Heart left ventricle (tissue), 13 donors: ENCODE measurements around the gene HSD3B2.

Source experiments
- CTCF ChIP-seq, 12 donors: fragments of 200-600 bp; sonication (generic) in 4 of 12; IDR thresholded peaks; one replicate each; pipeline versions ENCODE4 v1.5.0 to v1.8.0; 2018 to 2022; ENCODE audit warnings: antibody characterized with exemption in 12 of 12, mild to moderate bottlenecking in 5 of 12
- POLR2A ChIP-seq, 2 donors: fragments of 450-650 bp; IDR thresholded peaks; one replicate each; pipeline ENCODE4 v1.6.1; 2017; ENCODE audit warnings: antibody characterized with exemption in 2 of 2, mild to moderate bottlenecking in 2 of 2, moderate library complexity in 2 of 2
- donor health status: ischemic (EF 13 %, LVEDD 7.1; RV severe dilation, severe dysfunction).
- donor health status: DM: no; HTN: yes; CAD: no.
- donor health status: DM: no; HTN: no; CAD: no.
- donor health status: ischemic (EF 25% LVEDD 6.9; RV normal size, moderate dysfunction).
- donor health status: ischemic (EF 25% LVEDD 5.7; RV mildly dilated, moderate dysfunction).
- donor health status: ischemic (EF 35%, LVEDD 5.7; RV mildly dilated, moderate dysfunction).
- donor health status: nonischemic (EF 11% LVEDD 7.7; RV severe dilation, severe dysfunction).
- donor health status: DM: yes; HTN: yes; CAD: no.
- donor health status: PGD.
- donor health status: ischemic (EF 29% LVEDD 5.4; RV normal size, mild dysfunction).
- donor health status: nonischemic (EF 23%, LVEDD 6.1; RV moderate dilation, normal function).

DNA sequence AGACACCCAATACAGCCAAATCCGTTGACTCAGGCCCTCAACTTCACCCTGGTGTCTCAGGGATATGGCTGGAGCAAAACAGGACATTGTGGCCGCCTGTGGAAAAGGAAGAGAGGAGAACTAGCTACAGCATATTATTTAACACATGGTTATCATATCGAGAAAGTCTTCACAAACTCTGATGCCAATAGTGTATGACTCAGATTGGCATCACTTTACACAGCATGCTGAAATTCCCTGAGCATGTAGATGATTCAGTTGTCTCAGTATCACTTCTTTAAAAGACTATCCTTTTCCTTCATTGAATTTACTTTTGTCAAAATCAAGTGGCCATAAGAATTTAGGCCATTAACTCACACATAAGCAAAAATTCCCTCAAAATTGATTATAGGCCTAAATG lies 20.1 kb downstream of the HSD3B2 start:
- TF ChIP-seq POLR2A (IDR thresholded peaks at IDR 0.05), result no peak
- TF ChIP-seq CTCF (IDR thresholded peaks at IDR 0.05), result no peak
